ENCODE data around the gene RBCK1.

RBCK1 gene

GRCh38 chr20:420166-420620, 12.1 kb downstream of the RBCK1 start:
- DNase-seq: no peak

GRCh38 chr20:420721-421574, 12.8 kb downstream of the RBCK1 start:
- no peak for DNase-seq

DNA sequence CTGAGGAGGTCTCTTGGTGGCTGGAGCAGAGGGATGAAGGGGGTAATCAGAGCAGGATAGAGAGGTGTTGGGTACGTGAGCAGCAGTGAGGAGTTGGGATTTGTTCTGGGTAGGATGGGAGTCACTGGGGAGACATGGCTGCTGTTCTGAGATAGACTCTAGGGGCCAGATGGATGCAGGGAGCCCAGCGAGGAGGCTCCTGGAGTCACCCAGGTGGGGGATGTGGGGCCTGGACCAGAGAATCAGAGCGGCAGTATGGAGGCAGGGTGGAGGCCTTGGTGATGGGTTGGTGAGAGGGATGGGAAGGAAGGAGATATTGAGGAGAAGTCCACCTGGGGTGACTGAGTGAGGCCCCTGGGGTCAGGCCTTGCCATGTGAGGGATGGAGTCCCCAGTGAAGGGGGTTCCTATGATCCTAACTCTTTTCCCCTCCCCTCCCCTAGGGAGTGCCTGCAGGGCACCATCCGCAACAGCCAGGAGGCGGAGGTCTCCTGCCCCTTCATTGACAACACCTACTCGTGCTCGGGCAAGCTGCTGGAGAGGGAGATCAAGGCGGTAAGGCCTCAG, 13.7 kb downstream of the RBCK1 start:
- no peak for DNase-seq

DNA sequence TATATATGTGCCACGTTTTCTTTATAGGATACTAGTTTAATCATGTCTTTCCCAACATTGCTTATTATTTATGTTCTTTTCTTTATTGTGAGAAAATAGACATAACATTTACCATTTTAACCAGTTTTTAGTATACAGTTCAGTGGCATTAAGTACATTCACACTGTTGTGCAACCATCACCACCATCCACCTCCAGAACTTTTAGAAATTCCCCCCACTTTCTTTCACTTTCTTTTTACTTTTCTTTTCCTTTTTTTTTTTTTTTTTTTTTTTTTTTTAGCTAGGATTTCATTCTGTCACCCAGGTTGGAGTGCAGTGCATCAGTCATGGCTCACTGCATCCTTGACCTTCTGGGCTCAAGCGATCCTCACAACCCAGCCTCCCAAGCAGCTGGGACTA, 18.5 kb downstream of the RBCK1 start:
- no peak for DNase-seq

GRCh38 chr20:427401-427800, 19.3 kb downstream of the RBCK1 start:
- DNase-seq: no peak

GRCh38 chr20:427849-428657, 20.0 kb downstream of the RBCK1 start:
- no peak for DNase-seq

DNA sequence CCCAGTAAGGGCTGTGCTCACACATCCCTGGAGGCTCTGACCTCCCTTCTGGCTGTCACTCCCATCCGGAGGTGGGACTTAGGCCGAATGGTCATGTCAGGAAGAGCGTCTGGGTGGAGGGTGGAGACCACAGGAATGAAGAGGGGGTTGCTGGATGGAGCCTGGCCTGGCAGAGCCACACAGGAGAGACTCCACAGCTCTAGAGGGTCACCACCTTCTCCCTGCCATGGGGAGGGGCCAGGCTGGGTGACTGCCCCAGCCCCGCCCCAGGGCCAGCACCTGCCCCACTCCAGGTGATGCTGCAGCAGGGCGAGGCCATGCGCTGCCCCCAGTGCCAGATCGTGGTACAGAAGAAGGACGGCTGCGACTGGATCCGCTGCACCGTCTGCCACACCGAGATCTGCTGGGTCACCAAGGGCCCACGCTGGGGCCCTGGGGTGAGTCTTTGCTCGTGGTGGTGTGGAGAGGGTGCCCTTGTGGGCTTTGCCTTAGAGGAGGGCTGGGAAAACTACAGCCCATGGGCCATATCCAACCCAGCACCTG, 20.6 kb downstream of the RBCK1 start:
- no peak for DNase-seq

DNA sequence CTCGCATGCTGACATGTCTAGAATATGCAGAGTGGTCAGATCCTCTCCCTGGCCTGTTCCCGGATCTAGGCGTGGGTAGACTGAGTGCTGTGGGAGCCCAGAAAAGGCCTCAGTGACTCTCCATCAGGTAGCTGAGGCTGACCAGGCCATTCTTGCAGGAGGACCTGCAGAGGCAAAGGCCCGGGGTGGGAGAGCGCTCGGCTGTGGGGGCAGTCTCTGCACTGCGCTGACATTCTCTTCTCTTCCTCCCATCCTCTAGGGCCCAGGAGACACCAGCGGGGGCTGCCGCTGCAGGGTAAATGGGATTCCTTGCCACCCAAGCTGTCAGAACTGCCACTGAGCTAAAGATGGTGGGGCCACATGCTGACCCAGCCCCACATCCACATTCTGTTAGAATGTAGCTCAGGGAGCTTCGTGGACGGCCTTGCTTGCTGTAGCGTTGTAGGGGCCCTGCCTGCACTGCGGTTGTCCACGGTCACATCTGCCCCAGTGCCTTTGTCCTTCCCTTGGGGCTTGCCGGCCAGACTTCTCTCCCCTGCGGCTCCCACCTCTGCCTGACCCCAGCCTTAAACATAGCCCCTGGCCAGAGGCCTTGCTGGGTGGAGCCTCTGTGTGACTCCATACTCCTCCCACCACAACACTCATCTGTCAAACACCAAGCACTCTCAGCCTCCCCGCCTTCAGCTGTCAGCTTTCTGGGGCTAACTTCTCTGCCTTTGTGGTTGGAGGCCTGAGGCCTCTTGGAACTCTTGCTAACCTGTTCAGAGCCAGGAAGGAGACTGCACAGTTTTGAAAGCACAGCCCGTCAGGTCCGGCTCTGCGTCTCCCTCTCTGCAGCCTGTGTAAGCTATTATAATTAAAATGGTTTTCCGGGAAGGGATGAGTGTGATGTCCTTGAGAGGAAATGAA, 22.2 kb downstream of the RBCK1 start:
- no peak for DNase-seq

DNA sequence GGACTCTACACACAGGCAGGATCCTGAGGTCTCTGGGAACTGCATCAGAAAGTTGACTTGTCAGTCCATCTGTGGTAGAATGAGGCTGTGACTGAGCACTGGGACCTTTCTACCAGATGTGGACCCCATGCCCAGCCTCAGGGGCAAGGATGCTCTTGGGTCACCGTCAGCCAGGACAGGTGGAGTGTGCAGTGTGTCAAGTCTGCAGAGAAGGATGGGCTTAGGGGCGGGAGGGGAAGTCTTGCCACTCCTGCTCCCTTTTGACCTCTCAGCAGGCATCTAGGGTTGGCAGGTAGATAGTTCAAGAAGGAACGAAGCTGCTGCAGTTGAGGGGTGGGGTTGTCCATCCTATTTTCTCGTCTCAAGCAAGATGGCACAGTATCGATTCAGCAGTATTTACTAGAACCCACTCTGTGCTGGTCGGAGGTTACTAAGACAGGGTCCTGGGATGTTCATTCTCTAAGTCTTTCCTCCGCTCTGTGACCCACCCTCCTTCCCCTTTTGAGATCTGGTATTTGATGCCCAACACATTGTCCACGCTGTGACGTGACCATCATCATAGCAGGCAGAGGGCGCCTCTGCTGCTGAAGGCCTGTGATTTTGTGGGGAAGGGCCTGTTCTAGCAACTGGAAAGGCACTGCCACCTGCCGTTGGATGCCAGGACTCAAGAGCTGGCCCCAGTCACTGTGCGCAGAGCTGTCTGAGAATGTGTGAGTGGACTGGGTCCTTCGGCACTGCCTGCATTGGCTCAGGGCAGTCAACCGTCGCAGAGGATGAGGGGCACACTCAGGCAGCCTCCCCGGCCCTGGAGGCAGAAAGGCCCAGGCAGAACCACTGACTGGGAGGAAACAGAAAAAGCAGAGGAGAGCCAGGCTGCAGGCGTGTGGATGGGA, 23.2 kb downstream of the RBCK1 start:
- DNase-seq: peak; percentile 49

- no peak for DNase-seq
Observed at GRCh38 chr20:432208-432607, 24.1 kb downstream of the RBCK1 start.

DNA sequence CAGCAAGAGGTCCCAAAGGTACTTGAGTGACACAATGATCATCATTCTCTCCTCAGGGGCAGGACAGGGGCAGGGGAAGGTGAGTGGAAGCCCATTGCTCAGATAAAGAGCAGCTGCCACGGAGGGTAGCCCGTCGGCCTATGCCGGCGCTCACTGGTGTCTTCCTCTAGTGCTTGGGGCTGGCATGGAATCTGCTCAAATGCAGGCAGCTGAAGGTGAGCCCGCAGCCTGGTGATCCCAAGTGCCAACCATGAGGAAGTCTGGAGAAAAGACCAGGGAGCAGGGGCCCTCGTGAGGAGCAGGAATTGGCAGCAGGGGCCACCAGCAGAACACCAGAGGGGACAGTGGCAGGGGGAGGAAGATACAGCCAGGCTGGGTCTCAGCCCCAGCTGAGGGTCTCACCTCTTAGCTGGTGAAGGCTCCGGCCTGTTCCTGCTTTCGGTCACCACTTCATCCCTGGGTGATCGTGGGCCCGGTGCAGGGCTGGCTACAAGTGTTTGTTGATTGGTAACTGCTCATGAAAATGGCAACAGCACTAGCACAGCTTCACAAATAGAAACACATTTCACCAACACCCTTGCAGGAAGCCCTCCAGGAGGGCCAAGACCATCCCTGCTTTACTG, 24.7 kb downstream of the RBCK1 start:
- DNase-seq: no peak

DNA sequence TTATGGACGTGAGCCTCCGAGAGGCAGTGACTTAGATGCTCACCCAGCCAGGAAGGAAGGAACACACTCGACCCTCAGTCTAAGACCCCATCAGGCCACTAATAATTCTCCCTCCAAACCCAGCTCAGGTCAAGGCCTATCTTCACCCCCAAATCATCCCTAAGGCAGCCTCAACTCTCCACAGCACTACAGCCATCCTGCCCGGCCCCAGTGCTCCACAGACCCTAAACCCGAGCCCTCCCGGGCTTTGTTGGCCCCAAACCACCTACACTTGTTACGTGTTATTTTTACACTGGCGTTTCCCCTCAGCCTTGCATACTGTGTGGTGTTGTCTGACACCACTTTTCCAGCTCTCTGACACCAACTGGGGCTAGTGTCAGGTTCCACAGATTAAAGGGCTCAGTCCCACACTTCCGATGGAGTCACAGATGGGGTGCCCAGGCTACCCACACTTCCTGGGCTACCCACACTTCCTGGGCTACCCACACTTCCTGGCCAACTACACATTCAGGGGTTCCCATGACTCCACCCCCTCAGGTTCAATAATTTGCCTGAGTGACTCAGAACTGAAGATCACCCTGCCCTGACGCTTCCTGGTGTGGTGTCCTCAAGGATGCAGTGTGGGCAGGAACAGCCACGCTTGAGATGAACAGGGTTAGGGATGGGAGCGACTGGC, 25.3 kb downstream of the RBCK1 start:
- no peak for DNase-seq

DNA sequence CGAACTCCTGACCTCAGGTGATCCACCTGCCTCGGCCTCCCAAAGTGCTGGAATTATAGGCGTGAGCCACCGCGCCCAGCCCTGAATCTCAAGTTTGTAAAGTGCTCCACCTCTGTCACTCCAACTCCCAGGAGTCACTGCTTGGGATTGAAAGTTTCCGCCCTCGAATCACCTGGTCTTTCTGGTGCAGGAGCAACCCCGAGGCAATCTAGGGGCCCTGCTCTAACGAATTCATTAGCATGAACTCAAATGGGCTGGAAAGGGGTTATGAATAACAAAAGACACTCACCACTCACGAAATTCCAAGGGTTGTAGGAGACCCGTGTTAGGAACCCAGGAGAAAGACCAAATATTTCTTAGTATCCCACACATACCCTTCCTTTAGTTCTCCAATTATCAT, 26.1 kb downstream of the RBCK1 start:
- no peak for DNase-seq

DNA sequence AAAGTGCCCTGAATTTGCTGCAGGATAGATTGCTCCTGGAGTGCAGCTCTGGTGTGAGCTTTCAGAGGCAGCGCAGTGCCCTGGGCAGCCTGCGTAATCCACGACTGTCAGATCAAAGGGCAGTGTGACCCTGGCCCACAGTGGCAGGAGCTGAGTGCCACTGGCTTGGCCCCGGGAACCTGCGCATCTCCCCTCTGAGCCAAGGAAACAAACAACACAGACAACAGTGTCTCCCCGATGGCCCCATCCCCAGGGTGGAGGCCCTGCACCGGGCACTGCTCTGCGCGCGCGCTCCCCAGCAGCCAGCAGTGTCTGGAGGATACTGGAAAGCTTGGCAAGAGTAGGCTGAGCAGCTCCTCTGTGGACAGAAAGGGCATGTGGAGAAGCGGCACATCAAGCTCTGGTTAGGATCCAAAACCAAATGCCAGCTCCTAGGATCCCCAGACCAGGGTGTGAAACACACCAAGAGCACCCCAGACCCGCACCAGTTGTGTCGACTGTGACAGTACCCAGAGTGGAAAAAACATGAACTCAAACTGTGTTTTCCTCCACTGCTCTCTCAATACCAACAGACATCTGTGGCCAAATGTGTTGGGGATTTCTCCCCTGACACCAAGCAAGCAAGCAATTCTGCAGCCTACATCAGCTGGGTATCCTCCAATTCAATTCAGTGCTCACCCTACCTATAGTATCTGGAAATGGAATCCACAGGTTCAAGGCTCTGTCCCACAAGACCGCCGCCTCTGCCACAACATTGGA, 26.7 kb downstream of the RBCK1 start:
- DNase-seq: no peak

DNA sequence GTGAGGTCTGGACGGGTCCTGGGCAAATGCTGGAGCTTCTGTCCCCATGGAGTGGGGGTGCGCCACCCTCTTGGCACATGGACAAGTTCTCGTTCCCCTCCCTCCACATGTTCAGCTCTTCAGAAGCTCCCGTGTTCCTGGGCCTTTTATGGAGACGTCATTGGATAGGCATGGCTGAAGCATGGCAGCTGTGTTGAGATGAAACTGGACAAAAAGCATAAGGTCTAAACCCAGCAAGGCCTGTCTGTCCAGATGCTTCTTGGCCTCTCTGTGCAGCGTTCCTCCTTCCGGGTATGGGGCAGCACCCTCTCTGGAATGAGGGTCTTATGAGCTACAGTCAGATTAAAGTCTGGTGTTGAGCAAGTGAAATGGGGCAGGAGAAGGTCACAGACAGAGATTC, 27.5 kb downstream of the RBCK1 start:
- DNase-seq: no peak

DNA sequence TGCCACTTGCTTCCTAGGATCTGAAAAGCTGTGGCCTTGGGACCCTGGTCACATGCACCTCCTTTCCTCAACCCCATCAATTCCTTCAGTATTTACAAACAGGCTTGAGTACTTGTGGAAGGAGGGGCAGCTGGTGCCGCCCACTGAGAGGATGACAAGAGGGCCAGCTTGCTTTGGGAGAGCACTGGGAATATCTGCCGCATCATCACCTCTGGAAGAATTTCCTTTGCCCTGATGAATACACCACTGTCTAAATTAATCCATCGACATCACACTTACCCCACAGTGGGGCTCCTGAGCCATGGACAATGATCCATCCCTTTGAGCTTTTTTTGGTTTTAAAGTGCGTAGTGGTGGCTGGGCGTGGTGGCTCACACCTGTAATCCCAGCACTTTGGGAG, 28.4 kb downstream of the RBCK1 start:
- DNase-seq: no peak

DNA sequence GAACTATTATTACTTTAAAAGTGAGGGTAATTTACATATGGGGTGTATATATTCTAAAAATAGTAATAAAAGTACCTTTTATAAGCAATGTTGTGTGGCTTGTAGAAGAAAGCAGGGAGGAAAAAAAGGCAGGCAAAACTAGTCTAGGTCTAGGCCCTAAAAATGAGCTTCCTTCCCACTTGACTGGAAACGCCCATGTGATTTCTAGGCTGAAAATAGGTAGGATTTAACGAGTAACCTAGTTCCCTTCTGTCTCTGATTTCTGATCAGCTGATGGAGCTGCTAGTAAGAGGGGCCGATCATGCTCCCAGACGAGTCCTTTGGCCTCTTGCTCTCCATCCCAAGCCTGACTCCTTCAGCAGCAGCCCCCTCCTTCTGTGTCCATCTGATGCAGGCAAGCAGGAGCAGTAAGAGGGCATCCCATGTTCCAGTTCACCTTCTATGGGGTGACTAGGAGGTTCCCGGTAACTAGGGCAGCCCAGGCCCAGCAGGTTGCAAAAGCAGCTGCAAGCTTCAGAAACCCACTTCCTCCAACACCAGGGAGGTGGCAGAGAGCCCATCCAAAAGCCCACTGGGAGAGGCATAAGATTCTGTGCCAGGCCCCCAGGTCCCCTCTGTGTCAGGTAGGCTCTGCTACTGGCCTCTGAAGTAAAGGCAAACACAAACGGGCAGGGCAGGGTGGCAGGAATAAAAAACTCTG, 29.8 kb downstream of the RBCK1 start:
- DNase-seq: peak; percentile 75

GRCh38 chr20:438571-439469, 30.7 kb downstream of the RBCK1 start:
- peak; percentile 95 for DNase-seq
